WERI-Rb-1 (cell line): ENCODE data around the gene CYP4F22.

Experiments used
- DNase-seq: peaks from one replicate; pipeline ENCODE4 v3.0.0-alpha.2; 2020
- H3K27ac ChIP-seq: fragments of 250-450 bp; sonication (Bioruptor Pico); 2 replicates; pipeline ENCODE4 v1.5.1; 2020; ENCODE audit warnings: mild to moderate bottlenecking, moderate library complexity
- H3K27me3 ChIP-seq: fragments of 250-450 bp; sonication (Bioruptor Pico); 2 replicates; pipeline ENCODE4 v1.5.1; 2021; ENCODE audit warnings: mild to moderate bottlenecking, low read depth, moderate library complexity; ENCODE audit not compliant: insufficient read depth, severe bottlenecking
- H3K36me3 ChIP-seq: fragments of 250-450 bp; sonication (Bioruptor Pico); 2 replicates; pipeline ENCODE4 v1.5.1; 2020; ENCODE audit warnings: mild to moderate bottlenecking, moderate library complexity
- H3K4me3 ChIP-seq: 2 replicates; pipeline ENCODE4 v1.5.1; 2011; ENCODE audit warnings: low read depth, mild to moderate bottlenecking, control low read depth, low read length
- H3K9me3 ChIP-seq: fragments of 250-450 bp; sonication (Bioruptor Pico); 2 replicates; pipeline ENCODE4 v1.5.1; 2021; ENCODE audit warnings: mild to moderate bottlenecking, moderate library complexity; ENCODE audit not compliant: severe bottlenecking
- TF ChIP-seq, protein P1 (sequence below): IDR thresholded peaks from 2 replicates; pipeline ENCODE4 v1.5.1; 2011; ENCODE audit warnings: low read depth, mild to moderate bottlenecking, control low read depth, inconsistent platforms, low read length

The CYP4F22 gene

GRCh38 chr19:15488489-15489226 is 19.7 kb upstream of the CYP4F22 start:
- Histone ChIP-seq H3K4me3 (no peak overlapping the region), H3K27me3 (peaks cover 22% of the 10 kb centered on the region), H3K9me3 (no peaks in the 10 kb centered on the region), H3K36me3 (no peaks in the 10 kb centered on the region), H3K27ac (no peak overlapping the region)
- no peak for DNase-seq
- TF ChIP-seq, protein P1, sequence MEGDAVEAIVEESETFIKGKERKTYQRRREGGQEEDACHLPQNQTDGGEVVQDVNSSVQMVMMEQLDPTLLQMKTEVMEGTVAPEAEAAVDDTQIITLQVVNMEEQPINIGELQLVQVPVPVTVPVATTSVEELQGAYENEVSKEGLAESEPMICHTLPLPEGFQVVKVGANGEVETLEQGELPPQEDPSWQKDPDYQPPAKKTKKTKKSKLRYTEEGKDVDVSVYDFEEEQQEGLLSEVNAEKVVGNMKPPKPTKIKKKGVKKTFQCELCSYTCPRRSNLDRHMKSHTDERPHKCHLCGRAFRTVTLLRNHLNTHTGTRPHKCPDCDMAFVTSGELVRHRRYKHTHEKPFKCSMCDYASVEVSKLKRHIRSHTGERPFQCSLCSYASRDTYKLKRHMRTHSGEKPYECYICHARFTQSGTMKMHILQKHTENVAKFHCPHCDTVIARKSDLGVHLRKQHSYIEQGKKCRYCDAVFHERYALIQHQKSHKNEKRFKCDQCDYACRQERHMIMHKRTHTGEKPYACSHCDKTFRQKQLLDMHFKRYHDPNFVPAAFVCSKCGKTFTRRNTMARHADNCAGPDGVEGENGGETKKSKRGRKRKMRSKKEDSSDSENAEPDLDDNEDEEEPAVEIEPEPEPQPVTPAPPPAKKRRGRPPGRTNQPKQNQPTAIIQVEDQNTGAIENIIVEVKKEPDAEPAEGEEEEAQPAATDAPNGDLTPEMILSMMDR, result no peak

DNA sequence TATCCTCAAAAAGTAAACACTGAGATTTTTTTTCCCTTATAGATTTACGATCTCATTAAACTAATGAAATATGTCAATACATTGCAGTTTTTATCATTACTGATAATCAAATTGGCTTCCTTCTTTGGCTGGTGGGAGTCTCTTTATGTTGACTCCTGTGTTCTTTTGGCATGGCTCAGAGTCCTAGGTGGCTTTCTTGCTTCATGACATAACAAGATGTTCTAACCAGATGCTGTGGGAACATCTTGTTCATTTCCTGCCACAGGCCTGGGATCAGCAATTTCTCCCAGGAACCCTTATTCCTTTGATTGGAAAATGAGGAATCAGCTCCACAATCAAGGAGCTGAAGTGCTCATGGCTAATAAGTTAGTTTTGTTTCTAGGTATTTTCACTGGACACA is 13.2 kb upstream of the CYP4F22 start:
- Histone ChIP-seq H3K36me3 (no peaks in the 10 kb centered on the region), H3K27me3 (peaks cover 49% of the 10 kb centered on the region), H3K27ac (no peak overlapping the region), H3K4me3 (no peak overlapping the region), H3K9me3 (peaks cover 2% of the 10 kb centered on the region)
- TF ChIP-seq, protein P1, result no peak
- DNase-seq, result no peak

DNA sequence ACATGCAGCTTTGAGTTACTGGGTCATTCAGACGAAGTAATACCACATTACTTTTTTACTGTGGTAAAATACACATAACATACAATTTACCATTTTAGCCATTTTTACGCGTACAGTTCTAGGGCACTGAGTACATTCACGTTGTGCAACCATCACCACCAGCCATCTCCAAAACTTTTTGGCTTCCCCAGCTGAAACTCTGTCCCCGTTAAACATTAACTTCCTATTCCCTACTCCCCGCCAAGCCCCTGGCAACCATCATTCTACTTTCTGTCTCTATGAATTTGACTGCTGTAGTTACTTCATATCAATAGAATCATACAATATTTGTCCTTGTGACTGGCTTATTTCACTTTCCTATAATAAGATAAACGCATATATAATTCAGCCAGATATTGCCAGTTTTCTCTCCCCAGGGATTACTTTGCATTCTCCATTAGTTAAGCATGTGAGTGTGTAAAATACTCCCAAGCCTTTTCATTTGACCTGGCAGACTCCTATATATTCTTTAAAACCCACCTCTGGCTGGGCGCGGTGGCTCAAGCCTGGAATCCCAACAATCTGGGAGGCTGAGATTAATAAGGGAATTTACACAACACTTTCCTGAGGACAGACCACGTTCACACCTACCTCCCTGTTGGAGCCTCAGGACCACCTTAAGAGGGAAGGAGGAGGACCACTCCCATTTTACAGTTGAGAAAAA is 10.0 kb upstream of the CYP4F22 start:
- Histone ChIP-seq H3K27ac (no peak overlapping the region), H3K27me3 (peaks cover 72% of the 10 kb centered on the region), H3K36me3 (no peaks in the 10 kb centered on the region), H3K9me3 (peaks cover 2% of the 10 kb centered on the region), H3K4me3 (no peak overlapping the region)
- no peak for DNase-seq
- TF ChIP-seq, protein P1, result no peak

DNA sequence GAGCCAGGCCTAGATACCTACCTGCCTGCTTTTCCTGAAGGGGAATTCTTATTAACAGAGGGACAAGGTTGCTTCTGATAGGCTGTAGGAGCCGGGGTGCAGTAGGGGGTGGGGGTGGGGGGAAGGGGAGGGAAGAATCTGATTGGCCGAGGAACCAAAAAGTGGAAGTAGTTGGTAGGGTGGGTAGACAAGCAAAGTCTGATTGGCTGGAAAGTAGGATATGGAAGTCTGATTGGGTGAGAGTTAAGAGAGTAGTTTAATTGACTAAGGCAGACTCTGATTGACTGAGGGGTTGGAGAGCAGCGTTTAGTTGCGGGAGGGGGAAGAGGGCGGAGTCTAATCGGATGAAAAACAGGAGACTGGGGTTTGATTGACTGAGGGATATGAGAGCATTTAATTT is 9.4 kb upstream of the CYP4F22 start:
- no peak overlapping the region for H3K27ac ChIP-seq
- TF ChIP-seq, protein P1, result no peak
- peaks cover 69% of the 10 kb centered on the region for H3K27me3 ChIP-seq
- DNase-seq, result no peak
- H3K36me3 ChIP-seq, result no peaks in the 10 kb centered on the region
- H3K9me3 ChIP-seq, result peaks cover 2% of the 10 kb centered on the region
- no peak overlapping the region for H3K4me3 ChIP-seq

DNA sequence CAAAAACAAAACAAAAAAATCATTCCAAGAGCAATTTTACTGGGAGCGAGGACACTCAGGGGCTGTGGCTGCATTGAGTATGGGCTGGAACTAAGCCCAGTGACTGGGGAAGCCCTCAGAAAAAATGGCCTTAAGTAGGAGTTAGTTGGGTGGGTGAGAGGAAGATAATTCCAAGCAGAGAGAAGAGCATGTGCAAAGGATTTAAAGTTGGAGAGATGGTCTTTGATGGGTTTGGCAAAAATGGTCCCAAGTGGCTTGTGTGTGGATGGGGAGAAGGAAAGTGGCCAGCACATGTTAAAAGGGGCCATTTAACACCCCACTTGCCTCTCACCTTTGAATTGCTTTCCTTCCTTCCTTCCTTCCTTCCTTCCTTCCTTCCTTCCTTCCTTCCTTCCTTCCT is 6.7 kb upstream of the CYP4F22 start:
- no peak for DNase-seq
- H3K4me3 ChIP-seq, result no peak overlapping the region
- no peaks in the 10 kb centered on the region for H3K36me3 ChIP-seq
- peaks cover 73% of the 10 kb centered on the region for H3K27me3 ChIP-seq
- TF ChIP-seq, protein P1, result no peak
- H3K27ac ChIP-seq, result no peak overlapping the region
- H3K9me3 ChIP-seq, result no peaks in the 10 kb centered on the region

- H3K27ac ChIP-seq, result no peak overlapping the region
Measured at GRCh38 chr19:15502264-15502663, 6.1 kb upstream of the CYP4F22 start.

More at GRCh38 chr19:15502264-15502663, 6.1 kb upstream of the CYP4F22 start:
- DNase-seq, result no peak
- TF ChIP-seq, protein P1, result no peak
- Histone ChIP-seq H3K9me3 (no peaks in the 10 kb centered on the region), H3K27me3 (peaks cover 76% of the 10 kb centered on the region), H3K4me3 (no peak overlapping the region), H3K36me3 (no peaks in the 10 kb centered on the region)
